DMS114 treated with DMSO at 0.1 percent for 48 hours (cell line): ENCODE data around the gene AGBL4.
"Not testable (repeated sequence)": the region's sequence is repeated elsewhere in the genome, so short reads cannot be mapped to it uniquely, and the experiment has no call there.

Experiments used
- DNase-seq: peaks from one replicate; lab custom pipeline; 2025; ENCODE audit not compliant: unreplicated experiment; lab: John Stamatoyannopoulos, UW

AGBL4 gene

GRCh38 chr1:49448200-49448599 is 575.6 kb downstream of the AGBL4 start:
- no peak for DNase-seq

GRCh38 chr1:49436865-49437264 is 586.9 kb downstream of the AGBL4 start:
- no peak for DNase-seq

DNA sequence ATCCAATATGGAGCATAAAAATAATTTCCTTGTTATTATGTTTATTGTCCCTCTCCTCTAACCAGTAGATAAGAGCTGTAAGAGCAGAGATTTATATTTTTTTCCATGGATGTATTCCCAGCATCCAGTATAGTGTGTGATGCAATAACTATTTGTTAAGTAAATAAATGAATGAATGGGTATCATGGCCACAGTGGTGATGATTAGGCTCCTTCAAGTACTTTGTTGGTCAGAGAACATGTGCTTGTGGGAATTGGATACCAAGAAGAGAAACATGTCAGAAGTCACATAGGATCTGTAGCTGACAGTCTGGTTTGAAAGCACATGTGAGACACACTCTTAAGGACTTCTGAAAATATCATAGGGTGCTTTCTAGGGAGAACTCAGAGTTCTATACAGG is 588.5 kb downstream of the AGBL4 start:
- no peak for DNase-seq

DNA sequence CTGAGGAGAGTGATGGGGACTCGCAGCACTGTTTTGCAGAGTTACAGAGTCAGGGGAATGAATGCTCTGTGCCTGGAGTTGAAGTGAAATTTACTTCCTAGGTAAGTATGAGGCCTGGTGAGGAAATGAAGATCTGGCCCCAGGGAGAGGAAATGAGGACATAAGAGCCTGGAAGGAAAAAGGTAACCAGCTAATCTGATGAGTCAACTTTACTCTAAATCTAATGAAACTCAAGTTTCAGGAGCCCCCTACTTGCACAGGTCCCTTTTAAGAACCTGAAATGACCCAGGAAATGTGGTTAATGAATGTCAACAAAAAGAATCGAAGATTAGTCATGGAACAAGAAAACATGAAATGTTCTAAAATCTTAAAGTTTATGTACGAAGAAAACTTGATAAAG is 599.0 kb downstream of the AGBL4 start:
- no peak for DNase-seq

- DNase-seq, result no peak
These were observed 607.0 kb downstream of the AGBL4 start for GRCh38 chr1:49416758-49417157.

DNA sequence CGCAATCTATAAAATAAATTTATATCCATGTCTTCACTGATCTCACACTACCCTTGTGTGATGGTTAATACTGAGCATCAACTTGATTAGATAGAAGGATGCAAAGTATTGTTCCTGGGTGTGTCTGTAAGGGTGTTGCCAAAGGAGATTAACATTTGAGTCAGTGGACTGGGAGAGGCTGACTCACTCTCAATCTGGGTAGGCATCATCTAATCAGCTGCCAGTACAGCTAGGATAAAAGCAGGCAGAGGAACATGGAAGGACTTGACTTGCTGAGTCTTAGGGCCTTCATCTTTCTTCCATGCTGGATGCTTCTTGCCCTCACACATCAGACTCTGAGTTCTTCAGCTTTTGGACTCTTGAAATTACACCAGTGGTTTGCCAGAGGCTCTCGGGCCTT is 615.4 kb downstream of the AGBL4 start:
- DNase-seq, result no peak

- no peak for DNase-seq
These were observed 626.7 kb downstream of the AGBL4 start for GRCh38 chr1:49397086-49397485.

DNA sequence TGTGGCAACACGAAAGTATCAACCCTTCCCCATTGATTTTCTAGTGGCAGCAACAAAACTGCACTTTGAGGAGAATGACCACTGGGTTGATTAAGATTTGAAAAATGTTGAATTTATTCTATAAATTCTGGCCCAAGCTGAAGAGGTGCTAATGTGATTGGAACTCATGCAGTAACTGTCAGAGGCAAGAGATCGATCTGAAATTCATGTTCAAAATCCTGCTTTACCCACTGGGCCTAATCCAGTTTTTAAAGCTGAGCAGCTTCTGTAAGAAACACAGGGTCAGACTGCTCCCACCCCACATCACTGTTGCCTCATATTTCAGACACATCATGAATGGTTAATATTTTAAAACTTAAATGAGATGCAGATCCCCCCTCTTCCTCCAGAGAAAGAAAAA is 629.6 kb downstream of the AGBL4 start:
- no peak for DNase-seq

DNA sequence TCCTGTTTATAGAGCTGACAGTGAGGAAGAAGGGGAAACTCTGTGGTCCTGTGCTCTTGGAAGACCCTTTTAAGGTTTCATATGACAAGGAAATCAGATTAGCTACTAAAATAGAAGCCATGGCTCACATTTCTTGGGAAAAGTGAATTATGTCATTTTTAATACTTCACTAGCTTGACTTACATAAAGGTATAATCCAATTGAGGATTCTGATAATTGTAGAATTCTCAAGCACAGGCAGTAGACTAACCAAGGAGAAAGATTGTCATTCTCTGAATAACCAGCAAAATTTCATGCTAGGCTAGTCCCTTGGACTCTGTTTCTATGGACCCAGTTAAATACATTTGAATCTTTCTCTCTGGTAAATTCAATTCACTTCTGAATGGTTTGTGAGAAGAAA is 634.1 kb downstream of the AGBL4 start:
- no peak for DNase-seq

DNA sequence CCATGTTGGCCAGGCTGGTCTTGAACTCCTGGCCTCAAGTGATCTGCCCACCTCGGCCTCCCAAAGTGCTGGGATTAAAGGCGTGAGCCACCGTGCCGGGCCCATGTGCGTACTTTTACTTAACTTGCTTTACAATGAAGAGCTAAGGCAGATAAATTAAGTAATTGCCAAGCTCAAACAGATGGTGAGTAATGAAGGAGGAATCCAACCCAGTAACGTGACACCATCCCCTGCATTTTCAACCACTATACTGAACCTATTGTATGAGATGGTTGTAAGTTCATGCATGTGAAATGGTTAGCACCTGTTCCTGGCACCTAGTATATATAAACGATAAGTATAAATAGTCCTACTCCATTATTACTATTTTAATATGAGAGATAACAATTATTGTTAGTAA is 659.1 kb downstream of the AGBL4 start:
- DNase-seq, result no peak

DNA sequence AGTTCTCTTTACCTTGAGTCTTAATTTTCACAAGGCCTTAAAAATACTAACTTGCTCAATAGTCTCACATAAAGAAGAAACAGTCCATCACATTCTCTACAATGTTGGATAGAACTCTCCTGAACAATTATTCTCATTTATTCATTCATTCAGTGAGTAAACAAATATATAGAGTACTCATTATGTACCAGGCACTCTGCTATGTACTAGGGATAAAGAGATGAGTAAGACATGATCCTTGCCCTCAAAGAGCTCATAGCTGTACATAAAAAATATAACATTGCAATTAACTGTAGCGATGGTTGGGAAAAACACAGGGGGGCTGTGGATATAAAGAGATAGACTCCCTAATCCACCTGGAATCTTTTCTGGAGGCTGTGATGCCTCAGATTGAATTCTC is 660.1 kb downstream of the AGBL4 start:
- DNase-seq, result no peak

DNA sequence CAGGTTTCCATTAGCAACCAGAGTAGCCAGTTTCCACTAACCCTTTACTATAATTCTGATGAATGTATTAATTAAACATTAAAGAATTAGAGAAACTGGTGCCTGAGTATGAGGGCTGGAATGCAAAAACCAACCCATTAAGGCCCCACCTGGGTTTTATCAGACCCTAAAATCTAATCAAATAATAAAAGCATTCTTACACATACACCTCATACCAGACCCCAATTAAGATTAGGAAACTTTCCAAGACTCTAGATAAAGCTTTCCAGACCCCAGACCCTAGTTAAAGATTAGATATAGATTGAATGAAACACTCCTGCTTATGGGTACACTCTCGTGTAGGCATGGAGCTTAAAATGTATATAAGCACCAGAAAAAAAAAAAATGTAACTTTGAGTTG is 665.7 kb downstream of the AGBL4 start:
- DNase-seq, result no peak

DNA sequence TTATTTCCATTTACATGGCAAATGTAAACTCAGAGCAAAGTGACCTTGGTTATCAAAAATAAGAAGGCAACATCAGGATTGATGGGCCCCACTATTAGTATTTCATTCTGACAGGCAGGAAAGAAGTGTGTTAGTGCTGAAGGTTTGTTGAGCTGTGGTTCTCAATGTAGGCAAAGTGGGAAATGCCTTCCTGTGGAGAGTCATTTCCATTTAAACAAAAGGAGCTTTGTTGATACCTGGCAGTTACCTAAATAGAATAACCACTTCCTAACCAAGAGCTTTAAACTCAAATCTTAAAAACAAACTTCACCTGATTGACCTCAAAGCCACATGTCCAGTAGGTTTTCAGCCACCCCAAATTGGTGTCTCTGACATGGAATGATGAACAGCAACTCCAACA is 667.2 kb downstream of the AGBL4 start:
- DNase-seq, result no peak

DNA sequence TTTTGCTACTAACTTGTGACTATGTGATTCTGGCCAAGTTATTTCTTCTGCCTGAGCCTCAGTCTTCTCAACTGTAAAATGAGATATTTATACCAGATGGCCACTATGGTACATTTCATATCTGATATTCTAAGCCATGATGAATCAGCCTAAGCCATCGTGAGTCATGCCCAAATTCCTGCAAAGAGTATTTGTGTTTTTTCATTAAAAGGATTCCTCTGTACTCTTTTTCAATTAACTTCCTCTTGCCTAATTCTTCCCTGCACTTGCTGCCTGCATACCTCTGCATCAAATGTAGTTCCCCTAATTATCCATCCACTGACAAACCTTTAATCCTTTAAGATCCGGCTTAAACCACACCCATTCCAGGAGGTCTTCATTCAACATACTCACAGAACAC is 672.0 kb downstream of the AGBL4 start:
- DNase-seq, result no peak

DNA sequence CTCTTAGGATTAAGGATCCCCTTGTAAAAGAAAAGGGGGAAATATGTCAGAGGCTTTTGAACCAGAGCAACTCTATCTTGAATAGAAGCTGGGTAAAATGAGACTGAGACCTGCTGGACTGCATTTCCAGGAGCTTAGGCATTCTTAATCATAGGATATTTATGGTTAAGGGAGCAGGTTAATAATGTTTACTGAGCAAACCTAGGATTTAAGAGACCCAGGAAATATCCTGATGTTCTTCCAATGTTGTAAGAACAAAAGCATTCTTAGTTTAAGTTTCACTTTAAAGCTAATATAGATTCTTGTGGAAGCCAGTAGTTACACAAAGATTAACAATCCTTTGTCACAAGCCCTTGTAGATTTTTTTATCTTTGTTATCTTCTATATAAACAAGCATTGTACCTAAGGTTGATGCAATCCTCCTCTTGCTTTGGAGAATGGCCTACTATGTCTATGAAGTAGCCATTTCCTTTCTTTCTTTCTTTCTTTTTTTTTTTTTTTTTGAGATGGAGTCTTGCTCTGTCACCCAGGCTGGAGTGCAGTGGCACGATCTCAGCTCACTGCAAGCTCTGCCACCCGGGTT is 676.9 kb downstream of the AGBL4 start:
- DNase-seq, result no peak

DNA sequence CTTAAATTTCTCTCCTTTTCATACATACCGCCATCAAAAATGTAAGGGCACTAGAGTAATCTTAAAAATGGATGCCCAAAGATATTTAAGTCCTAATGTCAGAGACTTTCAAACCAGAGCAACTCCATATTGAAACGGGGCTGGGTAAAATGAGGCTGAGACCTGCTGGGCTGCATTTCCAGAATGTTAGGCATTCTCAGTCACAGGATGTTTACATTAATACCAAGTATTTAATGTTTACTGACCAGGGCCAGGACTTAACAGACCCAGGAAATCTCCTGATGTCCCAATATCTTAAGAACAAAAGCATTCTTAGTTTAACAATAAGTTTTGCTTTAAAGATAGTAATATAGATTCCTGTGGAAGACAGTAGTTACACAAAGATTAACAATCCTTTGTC is 683.2 kb downstream of the AGBL4 start:
- DNase-seq, result no peak

DNA sequence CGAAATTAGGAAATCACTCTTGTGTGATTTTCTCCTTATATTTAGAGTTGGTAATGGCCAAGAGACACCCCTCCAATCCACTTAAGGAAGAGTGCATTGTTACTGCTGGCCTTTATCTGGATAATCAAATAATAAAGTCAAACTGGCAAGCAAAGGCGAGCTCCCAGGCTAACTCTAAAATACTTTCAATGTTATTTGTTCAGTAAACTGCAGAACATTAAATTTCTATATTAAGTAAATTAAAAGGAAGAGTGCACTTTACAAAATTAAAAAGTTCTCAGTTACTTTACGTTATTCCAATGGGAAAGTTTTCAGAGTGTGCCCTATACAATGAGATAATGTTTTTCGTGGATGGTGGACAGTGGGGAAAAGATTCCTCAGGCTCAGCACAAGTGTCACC is 684.7 kb downstream of the AGBL4 start:
- DNase-seq, result no peak

DNA sequence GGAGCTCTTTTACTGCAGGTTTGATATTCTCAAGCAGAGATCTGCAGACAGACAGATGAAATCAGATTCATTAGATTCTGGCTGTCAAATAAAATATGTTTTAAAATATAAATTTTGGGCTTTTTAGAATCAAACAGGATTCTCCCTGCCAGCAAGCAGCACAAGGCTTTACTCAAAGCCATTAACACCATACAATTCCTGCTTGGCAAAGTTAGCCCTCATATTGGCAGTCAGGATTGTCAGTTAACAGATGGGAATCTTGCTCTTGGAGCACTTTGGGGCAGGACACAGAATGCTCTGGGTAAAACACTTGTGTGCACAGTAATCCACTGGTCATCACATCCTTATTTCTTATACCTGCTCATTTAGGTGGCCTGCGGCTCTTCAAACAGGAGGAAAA is 686.5 kb downstream of the AGBL4 start:
- DNase-seq, result no peak

GRCh38 chr1:49333906-49334305 is 689.8 kb downstream of the AGBL4 start:
- no peak for DNase-seq

- no peak for DNase-seq
These were observed 692.5 kb downstream of the AGBL4 start for GRCh38 chr1:49331066-49331852.

GRCh38 chr1:49323925-49324540 is 699.7 kb downstream of the AGBL4 start:
- DNase-seq, result no peak

DNA sequence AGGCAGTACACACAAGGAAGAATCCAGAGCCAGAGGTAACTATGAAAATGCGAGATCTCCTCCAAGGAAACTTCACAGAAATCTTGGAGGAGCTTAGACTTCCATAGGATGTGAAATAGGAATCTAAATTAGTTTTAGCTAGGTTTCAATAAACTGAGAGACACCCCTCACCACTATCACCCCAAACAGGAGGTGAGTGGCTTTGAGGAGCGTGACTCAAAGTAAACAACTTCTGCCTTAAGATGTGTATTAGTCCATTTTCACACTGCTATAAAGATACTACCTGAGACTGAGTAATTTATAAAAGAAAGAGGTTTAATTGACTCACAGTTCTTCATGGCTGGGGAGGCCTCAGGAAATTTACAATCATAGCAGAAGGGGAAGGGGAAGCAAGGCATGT is 703.3 kb downstream of the AGBL4 start:
- not testable (repeated sequence) for DNase-seq
